ENCODE data around the gene APBA1.
"Not testable (repeated sequence)": the region's sequence is repeated elsewhere in the genome, so short reads cannot be mapped to it uniquely, and the experiment has no call there.

The APBA1 gene

GRCh38 chr9:69411931-69412740, 260.0 kb downstream of the APBA1 start:
- TF ChIP-seq, protein P1, sequence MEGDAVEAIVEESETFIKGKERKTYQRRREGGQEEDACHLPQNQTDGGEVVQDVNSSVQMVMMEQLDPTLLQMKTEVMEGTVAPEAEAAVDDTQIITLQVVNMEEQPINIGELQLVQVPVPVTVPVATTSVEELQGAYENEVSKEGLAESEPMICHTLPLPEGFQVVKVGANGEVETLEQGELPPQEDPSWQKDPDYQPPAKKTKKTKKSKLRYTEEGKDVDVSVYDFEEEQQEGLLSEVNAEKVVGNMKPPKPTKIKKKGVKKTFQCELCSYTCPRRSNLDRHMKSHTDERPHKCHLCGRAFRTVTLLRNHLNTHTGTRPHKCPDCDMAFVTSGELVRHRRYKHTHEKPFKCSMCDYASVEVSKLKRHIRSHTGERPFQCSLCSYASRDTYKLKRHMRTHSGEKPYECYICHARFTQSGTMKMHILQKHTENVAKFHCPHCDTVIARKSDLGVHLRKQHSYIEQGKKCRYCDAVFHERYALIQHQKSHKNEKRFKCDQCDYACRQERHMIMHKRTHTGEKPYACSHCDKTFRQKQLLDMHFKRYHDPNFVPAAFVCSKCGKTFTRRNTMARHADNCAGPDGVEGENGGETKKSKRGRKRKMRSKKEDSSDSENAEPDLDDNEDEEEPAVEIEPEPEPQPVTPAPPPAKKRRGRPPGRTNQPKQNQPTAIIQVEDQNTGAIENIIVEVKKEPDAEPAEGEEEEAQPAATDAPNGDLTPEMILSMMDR (IDR thresholded peaks at IDR 0.05; ENCODE audit: low read depth, low read length), result no peak
- no peak for DNase-seq (ENCODE audit: extremely low read depth, low read depth)

- DNase-seq (ENCODE audit: extremely low read depth, low read depth), result no peak
- TF ChIP-seq, protein P1 (IDR thresholded peaks at IDR 0.05; ENCODE audit: low read depth, low read length), result no peak
Observed at GRCh38 chr9:69411246-69411645, 260.9 kb downstream of the APBA1 start.

DNA sequence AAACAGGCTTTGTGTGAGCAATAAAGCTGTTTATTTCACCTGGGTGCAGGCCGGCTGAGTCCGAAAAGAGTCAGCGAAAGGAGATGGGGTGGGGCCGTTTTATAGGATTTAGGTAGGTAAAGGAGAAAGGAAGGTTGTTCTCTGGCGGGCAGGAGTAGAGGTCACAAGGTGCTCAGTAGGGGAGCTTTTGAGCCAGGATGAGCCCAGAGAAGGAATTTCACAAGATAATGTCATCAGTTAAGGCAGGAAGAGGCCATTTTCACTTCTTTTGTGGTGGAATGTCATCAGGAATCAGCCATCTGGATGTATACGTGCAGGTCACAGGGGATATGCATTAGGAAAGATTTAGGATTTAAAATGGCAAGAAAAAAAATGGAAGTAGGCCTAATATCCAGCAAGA, 262.2 kb downstream of the APBA1 start:
- not testable (repeated sequence) for DNase-seq (ENCODE audit: extremely low read depth, low read depth)

GRCh38 chr9:69400470-69400869, 271.7 kb downstream of the APBA1 start:
- TF ChIP-seq, protein P1 (IDR thresholded peaks at IDR 0.05; ENCODE audit: low read depth, low read length), result no peak

DNA sequence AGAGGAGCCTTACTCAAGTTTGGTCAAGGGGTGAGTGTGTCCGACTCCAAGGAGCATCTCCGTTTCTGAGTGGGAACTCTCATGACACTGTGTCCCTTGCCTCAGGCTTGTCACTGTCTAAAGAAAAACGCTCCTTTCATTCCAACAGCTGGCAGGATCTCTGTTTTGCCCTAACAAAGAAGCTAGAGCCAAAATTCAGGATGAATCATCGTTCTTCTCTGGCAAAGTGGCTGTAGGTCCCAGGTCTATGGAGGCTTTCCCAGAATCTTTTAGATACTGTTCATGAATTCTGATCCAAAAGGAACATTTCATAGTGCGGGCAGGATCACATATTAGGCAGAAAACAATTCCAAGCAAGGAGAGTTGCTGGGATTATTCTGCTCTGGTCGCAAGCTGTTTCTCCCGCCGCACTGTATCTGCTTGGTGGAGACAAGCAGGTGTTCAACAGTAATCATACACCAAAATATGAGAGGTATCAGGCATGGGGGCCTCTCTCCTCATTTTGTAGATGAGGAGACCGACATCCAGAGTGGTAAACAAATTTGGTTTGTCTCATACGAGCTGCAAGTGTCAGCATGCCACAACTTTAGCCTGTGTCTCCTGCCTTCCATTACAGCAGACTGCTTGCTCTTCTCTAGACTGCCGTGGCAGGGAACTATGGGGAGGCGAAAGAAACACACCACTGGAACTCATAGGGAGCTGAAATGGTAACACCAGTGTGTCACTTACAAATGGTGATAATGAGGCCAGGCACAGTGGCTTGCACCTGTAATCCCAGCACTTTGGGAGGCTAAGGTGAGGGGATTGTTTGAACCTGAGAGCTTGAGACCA, 274.6 kb downstream of the APBA1 start:
- TF ChIP-seq, protein P1 (IDR thresholded peaks at IDR 0.05; ENCODE audit: low read depth, low read length), result no peak
- DNase-seq (ENCODE audit: extremely low read depth, low read depth), result no peak

More at GRCh38 chr9:69400470-69400869, 271.7 kb downstream of the APBA1 start:
- DNase-seq (ENCODE audit: extremely low read depth, low read depth), result no peak

DNA sequence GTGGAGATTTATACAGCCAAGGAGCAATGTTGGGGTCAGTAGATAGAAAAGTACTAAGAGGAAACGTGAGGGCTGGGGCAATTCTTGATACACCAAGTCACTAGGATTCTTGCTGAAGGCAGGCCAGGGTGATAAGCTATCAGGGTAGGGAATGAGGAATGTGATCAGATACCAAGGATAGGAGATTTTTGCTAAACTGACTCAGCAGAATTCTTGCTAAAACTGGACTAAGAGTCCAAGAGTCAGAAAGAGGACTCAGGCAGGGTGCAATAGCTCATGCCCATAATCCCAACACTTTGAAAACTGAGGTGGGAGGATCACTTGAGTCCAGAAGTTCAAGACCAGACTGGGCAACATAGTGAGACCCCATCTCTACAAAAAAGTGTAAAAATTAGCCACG, 275.4 kb downstream of the APBA1 start:
- TF ChIP-seq, protein P1 (IDR thresholded peaks at IDR 0.05; ENCODE audit: low read depth, low read length), result no peak
- DNase-seq (ENCODE audit: extremely low read depth, low read depth), result no peak

GRCh38 chr9:69395718-69396117, 276.5 kb downstream of the APBA1 start:
- no peak for DNase-seq (ENCODE audit: extremely low read depth, low read depth)
- TF ChIP-seq, protein P1 (IDR thresholded peaks at IDR 0.05; ENCODE audit: low read depth, low read length), result no peak

Measured in AG09319 (cell line).